ENCODE data around the gene CYTH4.
A peak's percentile ranks its signal among the peaks of the same experiment; 100 is the strongest.
"Not testable (repeated sequence)": the region's sequence is repeated elsewhere in the genome, so short reads cannot be mapped to it uniquely, and the experiment has no call there.

Gene CYTH4

DNA sequence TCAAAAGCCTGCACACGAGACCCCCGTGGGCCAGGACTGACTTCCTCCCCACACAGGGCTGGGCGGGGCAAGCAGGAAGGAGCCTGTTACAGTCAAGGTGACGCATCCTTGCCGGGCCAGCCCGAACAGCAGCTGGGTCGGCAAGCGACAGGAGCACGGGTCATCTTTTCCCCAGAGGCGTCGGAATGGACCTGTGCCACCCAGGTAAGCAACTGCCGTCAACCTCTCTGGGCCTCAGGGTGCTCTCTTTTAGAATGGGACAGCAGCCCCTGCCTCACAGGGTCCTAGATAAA, at the start of gene CYTH4:
CYTH4 (plus strand) TSS at position 124 of the 293 bp plus-strand sequence; CDS start at position 186, 62 bp downstream.
- DNase-seq (ENCODE audit: low read depth in 3 of 3, low spot score in 1 of 3), result peak; percentile 45 to 71 (median 51)

DNA sequence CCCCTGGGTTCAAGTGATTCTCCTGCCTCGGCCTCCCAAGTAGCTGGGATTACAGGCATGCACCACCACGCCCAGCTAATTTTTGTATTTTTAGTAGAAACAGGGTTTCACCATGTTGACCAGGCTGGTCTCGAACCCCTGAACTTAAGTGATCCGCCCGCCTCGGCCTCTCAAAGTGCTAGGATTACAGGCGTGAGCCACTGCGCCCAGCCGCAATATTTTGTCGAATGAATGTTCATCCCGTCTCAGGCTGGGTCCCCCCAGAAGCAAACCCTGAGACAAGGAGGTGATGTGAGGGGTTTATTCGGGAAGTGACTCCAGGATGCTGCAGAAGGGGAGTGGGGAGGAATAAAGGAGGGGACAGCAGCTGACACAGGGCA, 48.9 kb upstream of the CYTH4 start:
- not testable (repeated sequence) for DNase-seq (ENCODE audit: low read depth in 3 of 3, low spot score in 1 of 3)

DNA sequence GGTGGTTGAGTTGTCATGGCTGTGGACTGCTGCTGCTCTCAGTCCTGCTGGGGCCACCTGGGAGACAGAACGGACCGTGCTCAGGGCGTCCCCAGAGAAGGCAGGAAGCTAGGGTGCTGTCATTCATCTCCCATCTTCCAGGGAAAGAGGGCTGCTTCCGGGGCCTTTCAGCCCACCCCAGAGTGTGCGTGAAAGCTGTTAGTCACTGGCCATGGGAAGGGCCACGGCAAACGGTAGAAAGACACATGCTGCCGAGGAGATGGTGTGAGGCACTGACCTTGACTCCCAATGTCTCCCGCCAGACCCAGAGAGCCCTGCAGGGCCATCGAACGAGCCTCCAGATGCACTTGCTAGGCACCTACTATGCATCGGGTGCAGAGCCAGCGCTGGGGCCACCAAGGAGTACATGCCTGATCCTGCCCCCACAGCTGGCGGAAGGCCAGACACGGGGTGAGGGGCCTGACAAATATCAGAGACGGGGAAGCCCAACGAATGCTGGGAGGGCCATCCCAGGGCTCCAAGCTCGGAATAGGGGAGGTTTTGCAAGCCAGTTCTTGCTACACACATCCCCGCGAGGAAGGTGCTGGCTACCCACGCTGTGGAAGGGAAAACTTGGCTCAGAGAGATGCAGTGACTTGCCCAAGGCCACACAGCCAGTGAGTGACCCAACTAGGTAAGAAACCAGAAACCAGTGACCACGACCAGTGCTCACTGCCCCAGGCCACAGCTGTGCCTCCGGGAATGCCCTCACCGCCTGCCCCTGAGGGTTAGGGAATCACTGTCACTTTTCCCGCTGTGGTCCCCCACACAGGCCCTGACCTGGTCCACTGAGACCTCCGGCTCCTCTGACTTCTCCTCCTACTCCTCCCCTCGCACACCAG, 48.3 kb upstream of the CYTH4 start:
- no peak for DNase-seq (ENCODE audit: low read depth in 3 of 3, low spot score in 1 of 3)

DNA sequence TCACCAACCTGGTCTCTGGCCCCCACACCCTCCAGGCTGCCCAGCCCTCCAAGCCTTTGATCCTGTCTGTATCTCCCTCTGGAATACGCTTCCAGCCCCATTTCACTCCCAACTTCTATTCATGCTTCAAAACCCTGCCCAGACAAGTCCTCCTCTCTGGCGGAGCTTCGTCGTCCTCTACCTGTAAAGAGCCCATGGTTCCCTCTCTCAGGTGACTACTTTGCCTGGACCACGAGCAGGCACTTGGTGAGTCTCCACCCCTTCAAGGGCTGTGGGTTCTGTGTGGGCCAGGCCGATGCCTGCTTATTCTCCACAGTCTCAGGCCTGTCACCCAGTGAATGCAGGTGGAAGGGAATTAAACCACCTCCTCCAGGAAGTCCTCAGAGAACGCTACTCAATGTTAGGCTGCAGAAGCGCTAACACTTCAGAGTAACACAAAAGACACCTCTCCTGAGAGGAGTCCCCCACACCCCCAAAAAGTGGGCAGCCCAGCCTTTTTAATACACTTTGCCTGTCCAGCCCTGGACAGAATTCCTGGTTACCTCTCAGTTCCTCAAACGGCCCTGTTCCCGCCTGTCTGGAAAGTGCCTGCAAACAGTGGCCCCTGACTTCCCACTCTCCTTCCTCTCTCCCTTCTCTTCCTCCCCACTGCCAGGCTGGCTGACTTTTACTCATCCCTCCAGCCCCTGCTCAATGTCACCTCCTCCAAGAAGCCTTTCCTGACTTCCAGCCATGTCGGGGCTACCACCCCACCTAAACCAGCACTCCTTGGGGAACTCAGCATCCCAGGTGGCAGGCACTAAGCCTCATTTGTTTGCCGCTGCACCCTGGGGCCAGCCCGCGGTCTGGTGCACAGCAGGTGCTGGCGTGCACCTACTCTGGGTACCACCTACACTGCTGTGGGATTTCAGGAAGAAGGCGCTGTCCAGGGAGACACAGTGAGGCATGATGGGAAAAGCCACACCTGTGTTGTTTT, 47.3 kb upstream of the CYTH4 start:
- DNase-seq (ENCODE audit: low read depth in 3 of 3, low spot score in 1 of 3), result no peak

- DNase-seq (ENCODE audit: low read depth in 3 of 3, low spot score in 1 of 3), result no peak
These were observed 46.3 kb upstream of the CYTH4 start for GRCh38 chr22:37235897-37236607.

DNA sequence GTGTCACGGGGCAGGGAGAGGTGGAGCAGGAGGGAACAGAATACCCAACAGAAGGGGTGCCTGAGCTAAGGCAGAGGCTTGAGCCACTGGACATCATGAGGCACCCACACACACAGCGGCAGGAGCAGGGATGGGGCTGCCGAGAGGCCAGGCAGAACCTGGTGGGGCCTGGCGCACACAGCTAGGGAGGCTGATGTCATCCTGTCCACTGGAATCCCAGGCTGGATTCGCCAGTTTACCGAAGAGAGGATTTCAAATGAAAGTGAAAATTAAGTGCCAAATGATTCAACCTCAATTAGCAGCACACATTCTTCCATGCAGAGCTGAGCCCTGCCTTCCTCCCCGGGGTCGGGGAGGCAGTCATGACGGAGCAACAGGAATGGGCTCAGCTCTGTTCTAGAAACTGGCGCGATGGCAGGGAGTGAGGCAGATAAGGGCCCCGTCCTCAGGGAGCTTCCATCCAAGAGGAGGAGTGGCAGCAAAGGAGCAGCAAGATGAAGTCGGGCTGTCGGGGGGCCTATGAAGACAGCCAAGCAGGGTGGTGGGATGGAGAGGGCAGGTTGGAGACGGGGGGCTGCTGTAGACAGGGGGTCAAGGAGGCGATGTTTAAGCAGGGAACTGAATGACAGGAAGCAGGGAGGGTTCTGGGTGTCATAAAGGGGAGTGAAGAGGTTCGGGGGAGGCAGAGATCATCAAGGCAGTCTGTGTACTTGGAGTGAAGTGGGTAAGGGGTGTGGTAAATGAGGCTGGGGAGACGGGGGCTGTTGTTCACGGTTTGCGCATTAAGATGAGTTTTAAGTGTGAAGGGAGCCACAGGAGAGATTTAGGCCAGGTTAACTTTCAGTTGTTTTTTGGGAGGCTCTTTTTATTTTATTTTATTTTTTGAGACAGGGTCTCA, 44.7 kb upstream of the CYTH4 start:
- DNase-seq (ENCODE audit: low read depth in 3 of 3, low spot score in 1 of 3), result no peak

DNA sequence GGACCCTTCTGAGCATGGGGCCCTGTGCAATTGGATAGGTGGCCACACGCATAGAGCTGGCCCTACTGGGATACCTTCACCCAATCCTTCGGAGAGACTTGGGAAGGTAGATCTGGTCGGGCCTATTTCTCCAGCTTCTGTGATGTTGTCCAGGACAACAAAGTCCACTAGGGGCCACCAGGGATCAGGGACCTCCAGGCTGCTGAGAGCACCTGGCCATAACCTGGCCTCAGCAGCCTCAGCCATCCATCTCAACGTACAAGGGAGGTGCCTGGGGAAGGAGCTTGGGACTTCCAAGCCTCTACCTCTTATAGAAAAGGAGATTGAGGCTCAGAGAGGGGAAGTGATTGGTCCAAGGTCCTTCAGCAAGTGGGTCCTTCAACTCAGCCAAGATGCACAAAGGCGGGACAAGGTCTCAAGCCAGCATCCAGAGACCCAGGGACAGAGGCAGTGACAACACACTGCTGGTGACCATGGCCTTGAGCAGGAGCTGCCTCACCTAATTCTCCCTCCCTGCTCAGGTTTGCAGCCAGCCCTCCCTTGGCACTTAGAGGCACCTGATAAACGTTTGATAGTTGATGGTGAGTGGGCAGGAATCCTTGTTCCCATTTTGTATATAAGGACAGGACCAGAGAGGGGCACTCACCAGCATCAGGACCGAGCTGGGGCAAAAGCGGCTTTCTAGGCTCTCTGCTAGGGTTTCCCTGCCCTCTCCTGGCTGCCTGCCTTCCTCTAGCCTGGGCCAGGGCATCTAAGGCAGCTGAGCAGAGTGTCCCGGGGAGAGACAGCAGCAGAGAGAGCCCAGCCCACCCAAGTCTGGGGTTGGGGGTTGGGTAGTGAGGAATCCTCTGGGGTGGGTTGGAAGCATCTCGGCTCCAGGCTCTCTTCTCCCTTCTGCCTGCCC, 42.7 kb upstream of the CYTH4 start:
- no peak for DNase-seq (ENCODE audit: low read depth in 3 of 3, low spot score in 1 of 3)

GRCh38 chr22:37240240-37240940, 41.9 kb upstream of the CYTH4 start:
- DNase-seq (ENCODE audit: low read depth in 3 of 3, low spot score in 1 of 3), result no peak

DNA sequence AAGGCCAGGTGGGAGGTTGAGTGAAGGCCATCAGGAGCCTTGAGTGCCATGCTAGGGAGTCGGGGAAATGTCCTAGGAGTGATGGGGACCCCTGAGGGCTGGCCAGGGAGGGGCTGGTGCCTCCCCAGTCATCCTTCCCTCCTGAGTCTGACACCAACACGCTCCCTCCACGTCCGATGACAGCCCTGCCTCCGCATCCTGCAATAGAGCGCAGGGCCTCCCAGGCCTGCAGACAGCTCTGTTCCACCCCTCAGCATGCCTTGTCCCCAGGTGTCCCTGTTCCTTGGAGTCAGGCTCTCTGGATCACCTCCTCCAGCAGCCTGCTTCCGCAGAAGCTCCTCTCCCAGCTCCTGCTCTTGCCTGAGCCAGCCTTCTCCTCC, 41.4 kb upstream of the CYTH4 start:
- DNase-seq (ENCODE audit: low read depth in 3 of 3, low spot score in 1 of 3), result no peak

- DNase-seq (ENCODE audit: low read depth in 3 of 3, low spot score in 1 of 3), result no peak
These were observed 40.8 kb upstream of the CYTH4 start for GRCh38 chr22:37241351-37242142.

- peak; percentile 76 to 87 (median 82) for DNase-seq (ENCODE audit: low read depth in 3 of 3, low spot score in 1 of 3)
These were observed 39.9 kb upstream of the CYTH4 start for GRCh38 chr22:37242395-37242918.

DNA sequence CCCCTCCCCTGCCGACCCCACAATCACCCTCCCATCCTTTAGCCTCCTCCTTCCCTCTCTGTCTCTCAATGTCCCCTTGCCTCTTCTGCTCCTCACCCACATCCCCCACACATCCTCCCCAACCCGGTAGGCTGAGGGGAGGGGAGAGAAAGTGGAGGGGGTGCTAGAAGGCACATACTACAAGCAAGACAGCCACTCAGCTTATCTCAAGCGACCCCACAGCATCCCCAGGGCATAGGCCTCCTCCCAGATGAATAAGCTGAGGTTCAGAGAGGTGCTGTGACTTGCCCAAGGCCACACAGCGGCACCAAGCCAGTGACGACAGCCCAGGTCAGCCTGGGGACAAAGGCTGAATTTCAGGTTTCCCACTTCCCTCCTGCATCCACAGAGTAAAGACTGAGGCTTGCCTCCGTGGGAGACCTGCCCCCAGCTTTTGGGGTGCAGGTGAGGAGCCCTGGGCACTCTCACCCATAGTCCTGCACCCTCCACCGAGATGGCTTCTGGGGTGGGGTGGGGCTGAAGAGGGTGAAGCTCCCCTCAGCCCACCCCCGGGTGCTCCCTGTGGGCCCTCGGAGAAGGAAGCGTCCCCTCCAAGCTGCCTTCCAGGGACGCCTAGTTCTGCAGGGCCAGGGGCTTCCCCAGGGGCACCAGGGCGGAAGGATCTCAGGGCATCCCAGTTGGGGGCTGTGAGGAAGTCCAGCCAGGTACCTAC, 38.8 kb upstream of the CYTH4 start:
- no peak for DNase-seq (ENCODE audit: low read depth in 3 of 3, low spot score in 1 of 3)

- peak; percentile 73 to 79 (median 77) for DNase-seq (ENCODE audit: low read depth in 3 of 3, low spot score in 1 of 3)
These were observed 38.0 kb upstream of the CYTH4 start, which contains the start of gene RAC2 for GRCh38 chr22:37244114-37244921. RAC2 (minus strand) TSS chr22:37244269; CDS start chr22:37244148, 121 bp downstream.

DNA sequence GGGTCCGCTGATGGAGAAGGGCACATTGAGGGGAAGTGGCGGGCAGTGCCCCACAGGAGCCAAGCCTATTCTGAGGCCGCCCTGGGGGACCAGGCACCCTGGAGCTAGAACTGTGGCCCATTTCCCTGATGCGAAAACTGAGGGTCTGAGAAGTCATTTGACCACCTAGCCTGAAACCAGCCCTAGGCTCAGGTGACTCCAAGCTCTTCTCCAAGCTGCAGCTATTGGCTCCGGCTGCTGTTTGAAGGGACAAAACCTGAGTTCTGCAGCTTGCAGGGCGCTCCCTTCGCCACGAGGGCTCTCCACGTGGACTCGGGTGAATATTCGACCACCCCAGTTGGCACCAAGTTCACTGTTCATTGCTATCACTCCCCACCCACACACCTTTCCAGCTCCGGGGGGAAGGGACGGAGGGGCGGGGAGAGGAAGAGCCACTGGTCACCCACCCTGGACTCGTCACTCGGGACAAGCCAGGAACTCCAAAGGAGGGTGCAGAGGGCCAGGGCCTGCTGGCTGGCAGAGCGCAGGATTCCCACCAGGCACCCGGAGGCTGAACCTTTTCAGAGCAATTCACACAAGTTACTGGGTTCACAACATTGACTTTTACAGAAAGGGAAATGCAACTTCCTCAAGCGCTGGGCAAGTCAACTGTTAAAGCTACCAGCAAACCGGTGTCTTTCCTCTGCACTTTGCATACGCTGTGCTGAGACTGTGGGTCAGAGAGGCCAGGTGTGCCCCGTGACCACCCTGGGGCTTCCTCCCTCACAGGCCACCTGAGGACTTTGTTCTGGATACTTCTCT, 37.2 kb upstream of the CYTH4 start:
- no peak for DNase-seq (ENCODE audit: low read depth in 3 of 3, low spot score in 1 of 3)

- DNase-seq (ENCODE audit: low read depth in 3 of 3, low spot score in 1 of 3), result no peak
These were observed 36.6 kb upstream of the CYTH4 start for GRCh38 chr22:37245740-37246139.

All from stimulated activated CD4-positive, alpha-beta T cell treated with anti-CD3 and anti-CD28 coated beads, TNF-alpha, amount 100 ng/mL, for 1 hour (primary cell).